22Rv1 (cell line): ENCODE measurements around the gene SERPINB5.

Source experiments
- H3K27ac ChIP-seq: fragments of 450-650 bp; 2 replicates; pipeline ENCODE4 v1.5.1; 2017
- ZFX ChIP-seq: fragments of 450-650 bp; IDR thresholded peaks from 2 replicates; pipeline ENCODE4 v1.6.1; 2017; ENCODE audit warnings: antibody characterized with exemption, borderline replicate concordance
- TF ChIP-seq, protein P1 (sequence below): fragments of 450-650 bp; IDR thresholded peaks from 2 replicates; pipeline ENCODE4 v1.5.1; 2017; ENCODE audit warnings: mild to moderate bottlenecking

SERPINB5 gene

DNA sequence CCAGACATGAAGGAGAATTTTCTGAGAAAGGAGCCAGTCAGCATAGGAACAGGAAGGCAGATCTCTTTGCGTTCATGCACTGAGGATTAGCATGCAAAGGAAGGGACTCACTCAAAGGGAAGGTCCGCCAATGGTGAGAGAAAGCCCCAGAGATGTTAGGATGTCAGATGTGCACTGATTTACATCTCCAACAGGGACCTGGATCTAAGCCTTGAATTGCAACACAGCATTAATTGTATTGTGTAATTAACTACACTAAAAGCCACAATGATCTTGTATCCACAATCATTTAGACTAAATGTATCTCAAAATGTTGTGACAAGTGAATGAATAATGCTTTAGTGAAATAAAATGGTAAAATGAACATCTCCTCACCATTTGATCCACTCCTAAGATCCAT, 4.2 kb downstream of the SERPINB5 start:
- TF ChIP-seq, protein P1, sequence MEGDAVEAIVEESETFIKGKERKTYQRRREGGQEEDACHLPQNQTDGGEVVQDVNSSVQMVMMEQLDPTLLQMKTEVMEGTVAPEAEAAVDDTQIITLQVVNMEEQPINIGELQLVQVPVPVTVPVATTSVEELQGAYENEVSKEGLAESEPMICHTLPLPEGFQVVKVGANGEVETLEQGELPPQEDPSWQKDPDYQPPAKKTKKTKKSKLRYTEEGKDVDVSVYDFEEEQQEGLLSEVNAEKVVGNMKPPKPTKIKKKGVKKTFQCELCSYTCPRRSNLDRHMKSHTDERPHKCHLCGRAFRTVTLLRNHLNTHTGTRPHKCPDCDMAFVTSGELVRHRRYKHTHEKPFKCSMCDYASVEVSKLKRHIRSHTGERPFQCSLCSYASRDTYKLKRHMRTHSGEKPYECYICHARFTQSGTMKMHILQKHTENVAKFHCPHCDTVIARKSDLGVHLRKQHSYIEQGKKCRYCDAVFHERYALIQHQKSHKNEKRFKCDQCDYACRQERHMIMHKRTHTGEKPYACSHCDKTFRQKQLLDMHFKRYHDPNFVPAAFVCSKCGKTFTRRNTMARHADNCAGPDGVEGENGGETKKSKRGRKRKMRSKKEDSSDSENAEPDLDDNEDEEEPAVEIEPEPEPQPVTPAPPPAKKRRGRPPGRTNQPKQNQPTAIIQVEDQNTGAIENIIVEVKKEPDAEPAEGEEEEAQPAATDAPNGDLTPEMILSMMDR, result no peak
- H3K27ac ChIP-seq, result no peak overlapping the region

DNA sequence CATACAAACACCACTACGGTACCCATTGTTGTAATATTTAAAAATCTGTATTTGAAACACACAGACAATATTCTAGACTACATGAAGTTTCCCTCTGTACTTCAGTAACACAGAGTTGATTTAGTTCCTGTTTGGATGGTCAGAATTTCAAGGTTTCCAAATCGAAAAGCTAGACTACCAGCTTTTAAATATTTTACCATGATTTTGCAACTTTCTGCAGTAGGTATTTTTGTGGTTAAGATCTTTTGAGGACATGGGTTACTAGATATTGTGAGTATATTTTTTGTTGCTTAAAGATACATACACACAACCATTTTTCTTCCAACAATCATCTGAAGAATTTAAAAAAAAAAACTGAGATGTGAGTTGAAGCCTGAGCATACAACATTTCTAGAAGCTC, 10.9 kb downstream of the SERPINB5 start:
- no peak for TF ChIP-seq ZFX
- TF ChIP-seq, protein P1, result no peak
- no peak overlapping the region for H3K27ac ChIP-seq

DNA sequence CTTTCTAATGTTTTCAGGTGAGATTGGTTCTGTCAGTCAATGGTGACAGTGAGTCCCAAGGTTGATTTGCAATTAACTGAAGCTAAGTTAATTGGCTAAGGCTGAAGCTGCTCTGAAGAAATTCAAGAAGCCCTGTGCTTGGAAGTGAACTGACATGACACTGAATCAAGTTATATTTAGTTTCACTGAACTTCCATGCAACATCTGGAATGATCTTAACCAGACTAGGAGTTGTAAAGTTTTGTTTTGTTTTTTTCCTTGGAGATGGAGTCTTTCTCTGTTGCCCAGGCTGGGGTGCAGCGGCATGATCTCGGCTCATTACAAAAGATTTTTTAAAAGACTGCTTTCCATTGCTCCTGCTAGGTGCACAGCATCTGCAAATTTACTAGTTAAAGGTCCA, 11.4 kb downstream of the SERPINB5 start:
- TF ChIP-seq, protein P1, result no peak
- H3K27ac ChIP-seq, result no peak overlapping the region

DNA sequence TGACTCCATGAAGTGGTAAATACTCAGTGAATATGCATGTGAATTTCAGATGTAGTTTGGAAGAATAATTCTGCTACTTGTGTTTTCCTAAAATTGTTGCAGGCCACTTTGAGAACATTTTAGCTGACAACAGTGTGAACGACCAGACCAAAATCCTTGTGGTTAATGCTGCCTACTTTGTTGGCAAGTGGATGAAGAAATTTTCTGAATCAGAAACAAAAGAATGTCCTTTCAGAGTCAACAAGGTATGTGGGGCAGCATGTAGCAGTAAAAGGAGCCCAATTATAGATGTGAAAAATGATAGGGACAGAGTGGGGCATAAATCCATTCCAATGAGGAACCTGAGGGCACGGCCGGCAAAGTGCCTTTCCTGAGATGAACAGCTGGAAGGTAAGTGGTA, 16.1 kb downstream of the SERPINB5 start:
- no peak overlapping the region for H3K27ac ChIP-seq
- no peak for TF ChIP-seq ZFX
- TF ChIP-seq, protein P1, result no peak

DNA sequence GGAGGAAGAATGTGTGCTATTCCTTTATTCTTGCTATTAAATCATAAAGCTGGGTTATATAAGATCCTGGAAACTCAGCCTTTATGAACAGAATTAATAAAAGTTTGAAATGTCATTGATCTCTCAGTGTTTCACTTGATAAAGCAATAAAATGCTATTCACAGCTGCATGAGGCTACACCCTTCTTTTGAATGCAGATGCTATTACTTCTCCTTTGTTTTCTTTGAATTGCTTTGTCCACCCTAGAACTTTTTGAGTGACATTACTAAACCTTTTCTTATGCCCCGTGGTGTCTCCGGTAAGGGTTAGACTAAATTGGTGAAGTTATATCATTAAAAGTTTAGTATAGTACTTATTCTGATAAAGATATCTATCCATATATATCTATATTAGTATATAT, 18.9 kb downstream of the SERPINB5 start:
- H3K27ac ChIP-seq, result no peak overlapping the region
- TF ChIP-seq ZFX, result no peak
- TF ChIP-seq, protein P1, result no peak

DNA sequence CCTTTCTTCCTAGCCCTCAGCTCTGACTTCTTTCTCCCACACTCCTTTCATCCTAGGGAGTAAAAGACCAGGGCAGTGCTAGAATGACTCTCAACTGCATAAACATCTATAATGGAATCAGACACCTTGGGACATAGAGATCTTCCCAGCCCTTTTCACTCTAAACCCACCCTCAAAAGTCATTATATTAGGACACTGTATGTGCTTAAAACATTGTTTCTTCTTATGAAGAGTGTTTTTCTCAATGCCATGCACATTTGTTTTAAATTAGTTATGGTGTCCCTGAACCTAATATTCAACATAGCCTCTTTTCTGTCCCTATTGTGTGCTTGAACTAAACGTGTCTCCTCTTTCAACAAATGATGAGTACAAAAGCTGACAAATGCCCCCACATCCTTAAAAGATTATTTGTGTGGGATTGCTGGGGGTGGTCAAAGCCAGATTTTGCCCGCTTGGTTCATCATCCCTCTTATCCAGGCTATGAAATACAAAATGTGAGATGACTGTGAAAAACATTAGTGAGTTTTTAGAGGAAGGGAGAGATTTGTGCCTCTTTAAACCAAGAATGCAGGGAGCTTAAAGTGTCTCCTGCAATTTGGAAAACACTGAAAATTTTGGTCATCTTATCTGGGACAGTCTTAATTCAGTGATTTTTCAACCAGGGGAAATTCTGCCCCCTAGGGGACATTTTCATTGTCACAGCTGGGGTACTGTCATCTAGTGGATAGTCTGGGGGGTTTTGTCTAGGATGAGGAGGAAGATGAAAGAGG, 29.0 kb downstream of the SERPINB5 start:
- TF ChIP-seq, protein P1, result peak; percentile 71
- TF ChIP-seq ZFX, result no peak
- no peak overlapping the region for H3K27ac ChIP-seq

DNA sequence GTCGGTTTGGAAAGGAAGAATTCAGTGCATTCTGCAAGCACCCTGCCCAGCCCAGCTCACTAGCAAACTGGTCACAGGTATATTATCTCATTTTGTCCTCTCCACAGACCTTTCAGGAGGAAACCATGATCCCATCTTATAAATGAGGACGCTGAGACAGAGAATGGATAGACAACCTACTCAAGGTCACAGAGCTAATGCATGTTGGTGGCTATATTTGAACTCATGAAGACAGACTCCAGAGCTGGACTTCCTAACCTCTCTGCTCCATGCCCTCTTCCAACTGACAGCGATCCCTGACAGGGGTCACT, 29.5 kb downstream of the SERPINB5 start:
- H3K27ac ChIP-seq, result no peak overlapping the region
- TF ChIP-seq, protein P1, result peak; percentile 33
- TF ChIP-seq ZFX, result no peak
